ENCODE data around the gene ZNF761. TPM values are rescaled to one million over a fixed set of nuclear protein-coding genes. Genes with fewer than 3 reads are reported as not detected.

ZNF761 gene
- total and polyA plus RNA-seq, 2 of the 13 experiments (the other 11 are each of a cell fraction or from before 2014, with no cell fraction given), result 11.6 to 16.2 TPM

DNA sequence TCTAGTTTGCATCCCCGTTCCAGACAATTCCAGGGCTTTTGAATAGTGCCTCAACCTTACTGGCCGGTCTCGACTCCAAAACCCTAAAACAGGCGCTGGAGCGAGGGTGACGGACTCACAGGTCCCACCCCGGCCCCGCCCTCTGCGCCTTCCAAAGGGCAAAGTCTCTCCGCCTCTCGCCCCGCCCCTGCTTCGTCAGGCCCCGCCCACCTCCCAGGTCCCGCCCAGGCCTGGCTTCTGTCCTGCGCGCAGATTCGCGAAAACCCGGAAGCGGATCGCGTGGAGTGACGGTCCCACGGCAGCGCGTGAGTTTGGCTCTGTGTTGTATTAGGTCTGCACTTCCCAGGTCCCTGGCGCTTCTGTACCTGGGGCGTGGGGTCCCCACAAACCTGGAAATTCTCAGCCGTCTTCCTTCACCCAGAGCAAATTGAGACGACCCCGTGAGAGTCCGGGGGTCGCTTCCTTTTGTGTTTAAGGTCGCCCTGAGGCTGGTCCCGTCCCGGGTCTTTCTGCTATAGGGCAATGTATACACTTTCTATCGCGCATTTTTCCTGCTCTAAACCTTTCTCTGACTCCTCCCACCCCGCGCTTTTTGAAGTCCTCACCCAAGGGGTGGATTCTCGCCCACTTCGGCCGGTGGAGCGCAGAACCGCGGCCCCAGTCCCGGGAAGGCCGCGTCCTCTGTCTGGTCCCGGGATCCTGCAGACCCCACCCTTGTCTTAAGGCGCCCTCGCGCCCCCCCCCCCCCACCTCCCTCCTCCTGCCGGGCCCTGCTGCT lies 35.9 kb downstream of the ZNF761 start, which contains the start of gene ZNF813 (continued):
- TF ChIP-seq IKZF1 (IDR thresholded peaks at IDR 0.05) (no peak), ZBTB21 (CRISPR knock-in tag; IDR thresholded peaks at IDR 0.05) (no peak), ATRX (CRISPR knock-in tag; IDR thresholded peaks at IDR 0.05; ENCODE audit: borderline replicate concordance) (no peak), ZNF124 (CRISPR knock-in tag; IDR thresholded peaks at IDR 0.05) (0 out of 2 replicates have a peak, but pooled peaks have one; percentile 36), ZNF552 (CRISPR knock-in tag; IDR thresholded peaks at IDR 0.05; ENCODE audit: borderline replicate concordance) (no peak), KLF16 (CRISPR knock-in tag; IDR thresholded peaks at IDR 0.05) (no peak), BCL6 (CRISPR knock-in tag; IDR thresholded peaks at IDR 0.05) (no peak), ATF7-NPFF (CRISPR knock-in tag; IDR thresholded peaks at IDR 0.05; ENCODE audit: low read depth) (no peak), ZSCAN21 (CRISPR knock-in tag; IDR thresholded peaks at IDR 0.05; ENCODE audit: borderline replicate concordance) (0 out of 2 replicates have a peak, but pooled peaks have one; percentile 32), CENPX (CRISPR knock-in tag; IDR thresholded peaks at IDR 0.05) (no peak), DNMT1 (CRISPR knock-in tag; IDR thresholded peaks at IDR 0.05) (no peak), HHEX (CRISPR knock-in tag; IDR thresholded peaks at IDR 0.05) (no peak), ZFP82 (CRISPR knock-in tag; IDR thresholded peaks at IDR 0.05; ENCODE audit: borderline replicate concordance) (peak; percentile 43; the same call in 1 of the 2 replicates)
- TF ChIP-seq, protein P1, sequence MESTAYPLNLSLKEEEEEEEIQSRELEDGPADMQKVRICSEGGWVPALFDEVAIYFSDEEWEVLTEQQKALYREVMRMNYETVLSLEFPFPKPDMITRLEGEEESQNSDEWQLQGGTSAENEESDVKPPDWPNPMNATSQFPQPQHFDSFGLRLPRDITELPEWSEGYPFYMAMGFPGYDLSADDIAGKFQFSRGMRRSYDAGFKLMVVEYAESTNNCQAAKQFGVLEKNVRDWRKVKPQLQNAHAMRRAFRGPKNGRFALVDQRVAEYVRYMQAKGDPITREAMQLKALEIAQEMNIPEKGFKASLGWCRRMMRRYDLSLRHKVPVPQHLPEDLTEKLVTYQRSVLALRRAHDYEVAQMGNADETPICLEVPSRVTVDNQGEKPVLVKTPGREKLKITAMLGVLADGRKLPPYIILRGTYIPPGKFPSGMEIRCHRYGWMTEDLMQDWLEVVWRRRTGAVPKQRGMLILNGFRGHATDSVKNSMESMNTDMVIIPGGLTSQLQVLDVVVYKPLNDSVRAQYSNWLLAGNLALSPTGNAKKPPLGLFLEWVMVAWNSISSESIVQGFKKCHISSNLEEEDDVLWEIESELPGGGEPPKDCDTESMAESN (CRISPR knock-in tag; conservative IDR thresholded peaks at IDR 0.05), result no peak
- TF ChIP-seq, protein P2, sequence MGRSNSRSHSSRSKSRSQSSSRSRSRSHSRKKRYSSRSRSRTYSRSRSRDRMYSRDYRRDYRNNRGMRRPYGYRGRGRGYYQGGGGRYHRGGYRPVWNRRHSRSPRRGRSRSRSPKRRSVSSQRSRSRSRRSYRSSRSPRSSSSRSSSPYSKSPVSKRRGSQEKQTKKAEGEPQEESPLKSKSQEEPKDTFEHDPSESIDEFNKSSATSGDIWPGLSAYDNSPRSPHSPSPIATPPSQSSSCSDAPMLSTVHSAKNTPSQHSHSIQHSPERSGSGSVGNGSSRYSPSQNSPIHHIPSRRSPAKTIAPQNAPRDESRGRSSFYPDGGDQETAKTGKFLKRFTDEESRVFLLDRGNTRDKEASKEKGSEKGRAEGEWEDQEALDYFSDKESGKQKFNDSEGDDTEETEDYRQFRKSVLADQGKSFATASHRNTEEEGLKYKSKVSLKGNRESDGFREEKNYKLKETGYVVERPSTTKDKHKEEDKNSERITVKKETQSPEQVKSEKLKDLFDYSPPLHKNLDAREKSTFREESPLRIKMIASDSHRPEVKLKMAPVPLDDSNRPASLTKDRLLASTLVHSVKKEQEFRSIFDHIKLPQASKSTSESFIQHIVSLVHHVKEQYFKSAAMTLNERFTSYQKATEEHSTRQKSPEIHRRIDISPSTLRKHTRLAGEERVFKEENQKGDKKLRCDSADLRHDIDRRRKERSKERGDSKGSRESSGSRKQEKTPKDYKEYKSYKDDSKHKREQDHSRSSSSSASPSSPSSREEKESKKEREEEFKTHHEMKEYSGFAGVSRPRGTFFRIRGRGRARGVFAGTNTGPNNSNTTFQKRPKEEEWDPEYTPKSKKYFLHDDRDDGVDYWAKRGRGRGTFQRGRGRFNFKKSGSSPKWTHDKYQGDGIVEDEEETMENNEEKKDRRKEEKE (IDR thresholded peaks at IDR 0.05), result no peak
- TF ChIP-seq, protein P3, sequence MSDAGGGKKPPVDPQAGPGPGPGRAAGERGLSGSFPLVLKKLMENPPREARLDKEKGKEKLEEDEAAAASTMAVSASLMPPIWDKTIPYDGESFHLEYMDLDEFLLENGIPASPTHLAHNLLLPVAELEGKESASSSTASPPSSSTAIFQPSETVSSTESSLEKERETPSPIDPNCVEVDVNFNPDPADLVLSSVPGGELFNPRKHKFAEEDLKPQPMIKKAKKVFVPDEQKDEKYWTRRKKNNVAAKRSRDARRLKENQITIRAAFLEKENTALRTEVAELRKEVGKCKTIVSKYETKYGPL (CRISPR knock-in tag; IDR thresholded peaks at IDR 0.05), result no peak
- TF ChIP-seq, protein P4, sequence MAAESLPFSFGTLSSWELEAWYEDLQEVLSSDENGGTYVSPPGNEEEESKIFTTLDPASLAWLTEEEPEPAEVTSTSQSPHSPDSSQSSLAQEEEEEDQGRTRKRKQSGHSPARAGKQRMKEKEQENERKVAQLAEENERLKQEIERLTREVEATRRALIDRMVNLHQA (CRISPR knock-in tag; IDR thresholded peaks at IDR 0.05), result no peak
- TF ChIP-seq, protein P5, sequence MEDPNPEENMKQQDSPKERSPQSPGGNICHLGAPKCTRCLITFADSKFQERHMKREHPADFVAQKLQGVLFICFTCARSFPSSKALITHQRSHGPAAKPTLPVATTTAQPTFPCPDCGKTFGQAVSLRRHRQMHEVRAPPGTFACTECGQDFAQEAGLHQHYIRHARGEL (CRISPR knock-in tag; IDR thresholded peaks at IDR 0.05), result no peak
- TF ChIP-seq, protein P6, sequence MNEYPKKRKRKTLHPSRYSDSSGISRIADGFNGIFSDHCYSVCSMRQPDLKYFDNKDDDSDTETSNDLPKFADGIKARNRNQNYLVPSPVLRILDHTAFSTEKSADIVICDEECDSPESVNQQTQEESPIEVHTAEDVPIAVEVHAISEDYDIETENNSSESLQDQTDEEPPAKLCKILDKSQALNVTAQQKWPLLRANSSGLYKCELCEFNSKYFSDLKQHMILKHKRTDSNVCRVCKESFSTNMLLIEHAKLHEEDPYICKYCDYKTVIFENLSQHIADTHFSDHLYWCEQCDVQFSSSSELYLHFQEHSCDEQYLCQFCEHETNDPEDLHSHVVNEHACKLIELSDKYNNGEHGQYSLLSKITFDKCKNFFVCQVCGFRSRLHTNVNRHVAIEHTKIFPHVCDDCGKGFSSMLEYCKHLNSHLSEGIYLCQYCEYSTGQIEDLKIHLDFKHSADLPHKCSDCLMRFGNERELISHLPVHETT (CRISPR knock-in tag; conservative IDR thresholded peaks at IDR 0.05), result no peak

Data from HepG2 (cell line).